A673 (cell line): ENCODE results near the gene TTI1.

Source experiments
- EZH2 ChIP-seq: fragments of 200-600 bp; sonication (generic); IDR thresholded peaks from 2 replicates; pipeline ENCODE4 v1.6.1; 2017; ENCODE audit warnings: borderline replicate concordance, low read depth, mild to moderate bottlenecking, mixed read lengths, antibody characterized with exemption, low read length; ENCODE audit not compliant: poor library complexity, severe bottlenecking
- TF ChIP-seq, protein P1 (sequence below): fragments of 300-800, 200-600 bp; sonication (generic); conservative IDR thresholded peaks from 2 replicates; pipeline ENCODE4 v1.5.1; 2017; ENCODE audit warnings: low read depth, mild to moderate bottlenecking, antibody characterized with exemption, low read length, moderate library complexity, mixed read lengths

DNA sequence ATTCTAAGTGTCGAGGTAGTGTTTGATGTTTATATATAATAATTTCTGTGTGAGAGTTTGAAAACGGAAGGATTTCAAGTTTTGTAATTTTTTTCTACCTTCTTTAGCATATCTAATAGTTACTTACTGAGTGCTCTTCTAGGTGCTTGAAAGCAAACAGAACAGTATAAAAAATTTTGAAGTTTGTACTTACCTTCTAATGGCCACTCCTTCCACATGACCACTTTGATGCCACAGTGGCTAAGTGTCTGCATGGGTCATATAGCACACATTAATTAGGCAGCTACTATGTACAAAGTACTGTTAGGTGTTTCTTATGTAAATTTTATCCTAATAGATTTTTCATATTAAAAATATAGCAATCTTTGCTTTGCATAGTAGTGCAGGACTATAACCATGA lies 21.4 kb upstream of the TTI1 start:
- TF ChIP-seq, protein P1, sequence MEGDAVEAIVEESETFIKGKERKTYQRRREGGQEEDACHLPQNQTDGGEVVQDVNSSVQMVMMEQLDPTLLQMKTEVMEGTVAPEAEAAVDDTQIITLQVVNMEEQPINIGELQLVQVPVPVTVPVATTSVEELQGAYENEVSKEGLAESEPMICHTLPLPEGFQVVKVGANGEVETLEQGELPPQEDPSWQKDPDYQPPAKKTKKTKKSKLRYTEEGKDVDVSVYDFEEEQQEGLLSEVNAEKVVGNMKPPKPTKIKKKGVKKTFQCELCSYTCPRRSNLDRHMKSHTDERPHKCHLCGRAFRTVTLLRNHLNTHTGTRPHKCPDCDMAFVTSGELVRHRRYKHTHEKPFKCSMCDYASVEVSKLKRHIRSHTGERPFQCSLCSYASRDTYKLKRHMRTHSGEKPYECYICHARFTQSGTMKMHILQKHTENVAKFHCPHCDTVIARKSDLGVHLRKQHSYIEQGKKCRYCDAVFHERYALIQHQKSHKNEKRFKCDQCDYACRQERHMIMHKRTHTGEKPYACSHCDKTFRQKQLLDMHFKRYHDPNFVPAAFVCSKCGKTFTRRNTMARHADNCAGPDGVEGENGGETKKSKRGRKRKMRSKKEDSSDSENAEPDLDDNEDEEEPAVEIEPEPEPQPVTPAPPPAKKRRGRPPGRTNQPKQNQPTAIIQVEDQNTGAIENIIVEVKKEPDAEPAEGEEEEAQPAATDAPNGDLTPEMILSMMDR = no peak
- TF ChIP-seq EZH2 = no peak
